PC-9 (cell line): ENCODE results near the gene CLEC12A.

Source experiments
- EZH2 ChIP-seq: fragments of 200-600 bp; sonication (generic); IDR thresholded peaks from 2 replicates; pipeline ENCODE4 v1.8.0; 2017; ENCODE audit warnings: antibody characterized with exemption, low read depth
- TF ChIP-seq, protein P1 (sequence below): fragments of 200-600 bp; sonication (generic); conservative IDR thresholded peaks from 2 replicates; pipeline ENCODE4 v1.6.1; 2017; ENCODE audit warnings: mixed run types, antibody characterized with exemption, mild to moderate bottlenecking, moderate library complexity

DNA sequence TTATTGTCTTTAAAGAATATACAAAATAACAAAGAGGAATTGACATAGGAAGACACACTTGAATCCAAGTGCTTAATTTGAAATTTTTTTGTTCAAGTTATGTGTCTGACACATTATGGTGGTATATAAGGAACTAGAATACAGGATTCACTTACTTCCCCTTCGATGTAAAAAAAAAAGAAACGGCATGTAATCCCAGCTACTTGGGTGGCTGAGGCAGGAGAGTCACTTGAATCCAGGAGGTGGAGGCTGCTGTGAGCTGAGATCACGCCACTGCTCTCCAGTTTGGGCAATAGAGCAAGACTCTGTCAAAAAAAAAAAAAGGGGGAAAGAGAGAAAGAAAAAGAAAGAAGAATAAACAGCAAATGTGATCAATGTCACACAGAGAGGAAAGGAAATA lies 8.9 kb downstream of the CLEC12A start:
- TF ChIP-seq, protein P1, sequence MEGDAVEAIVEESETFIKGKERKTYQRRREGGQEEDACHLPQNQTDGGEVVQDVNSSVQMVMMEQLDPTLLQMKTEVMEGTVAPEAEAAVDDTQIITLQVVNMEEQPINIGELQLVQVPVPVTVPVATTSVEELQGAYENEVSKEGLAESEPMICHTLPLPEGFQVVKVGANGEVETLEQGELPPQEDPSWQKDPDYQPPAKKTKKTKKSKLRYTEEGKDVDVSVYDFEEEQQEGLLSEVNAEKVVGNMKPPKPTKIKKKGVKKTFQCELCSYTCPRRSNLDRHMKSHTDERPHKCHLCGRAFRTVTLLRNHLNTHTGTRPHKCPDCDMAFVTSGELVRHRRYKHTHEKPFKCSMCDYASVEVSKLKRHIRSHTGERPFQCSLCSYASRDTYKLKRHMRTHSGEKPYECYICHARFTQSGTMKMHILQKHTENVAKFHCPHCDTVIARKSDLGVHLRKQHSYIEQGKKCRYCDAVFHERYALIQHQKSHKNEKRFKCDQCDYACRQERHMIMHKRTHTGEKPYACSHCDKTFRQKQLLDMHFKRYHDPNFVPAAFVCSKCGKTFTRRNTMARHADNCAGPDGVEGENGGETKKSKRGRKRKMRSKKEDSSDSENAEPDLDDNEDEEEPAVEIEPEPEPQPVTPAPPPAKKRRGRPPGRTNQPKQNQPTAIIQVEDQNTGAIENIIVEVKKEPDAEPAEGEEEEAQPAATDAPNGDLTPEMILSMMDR: no peak
- TF ChIP-seq EZH2: no peak
